HepG2 (cell line): ENCODE results near the gene PARN. TPM values are rescaled to one million over a fixed set of nuclear protein-coding genes. Genes with fewer than 3 reads are reported as not detected.

Source experiments
- ATAC-seq: fragments of 200-7000 bp; cut with Tn5 transposase; 3 replicates; pipeline ENCODE4 v1.9.1; 2020; ENCODE audit warnings: mild to moderate bottlenecking, moderate library complexity
- BruUV-seq: library from RNA; stranded (reverse); fragments of 400-500 nt; replicated peaks from 2 replicates; lab custom pipeline; 2021; lab: Mats Ljungman, UMichigan
- CTCF ChIA-PET: fragments of 300-600 bp; formaldehyde crosslinking; extraction: SDS; loops from one replicate; lab custom pipeline; 2021; ENCODE audit warnings: low total read pairs, inconsistent platforms, low intra/inter-chr PET ratio; lab: Yijun Ruan, JAX
- POLR2A ChIA-PET: fragments of 350-600 bp; sonication (Branson Sonifier 250); formaldehyde crosslinking; loops from one replicate; lab custom pipeline; 2020; ENCODE audit warnings: antibody characterized with exemption, inconsistent platforms; lab: Yijun Ruan, JAX
- DNase-seq: peaks from one replicate; pipeline ENCODE4 v3.0.0-alpha.2; 2015; ENCODE audit warnings: low spot score
- FAIRE-seq: peaks from 3 replicates; lab custom pipeline; 2011; peaks lifted over from hg19 to GRCh38; lab: Jason Lieb, UNC
- H2AFZ ChIP-seq: one replicate; pipeline ENCODE4 v1.6.1; 2011; ENCODE audit warnings: low read length, inconsistent platforms
- H3K27ac ChIP-seq: fragments of 300-600 bp; 3 replicates; pipeline ENCODE4 v1.8.0; 2011; ENCODE audit warnings: mixed run types, mild to moderate bottlenecking, mixed read lengths, low read length, inconsistent platforms; ENCODE audit not compliant: insufficient read depth; ENCODE audit errors: extremely low read length
- H3K27me3 ChIP-seq, 2 experiments: fragments of 200-600 bp in 1 of 2; 2 replicates in 1 of 2; 3 replicates in 1 of 2; pipeline versions ENCODE4 v1.6.0 to v1.8.0; 2011; ENCODE audit warnings: low read length in 2 of 2, mild to moderate bottlenecking in 2 of 2, moderate library complexity in 2 of 2, inconsistent platforms in 1 of 2; ENCODE audit not compliant: insufficient read depth in 2 of 2, control insufficient read depth in 1 of 2
- H3K36me3 ChIP-seq, 2 experiments: fragments of 200-600 bp in 1 of 2; replicated peaks in 1 of 2; 2 replicates in 1 of 2; 3 replicates in 1 of 2; pipeline versions ENCODE4 v1.5.1 to v1.8.0; 2011; ENCODE audit warnings: low read length in 2 of 2, inconsistent platforms in 1 of 2; ENCODE audit not compliant: insufficient read depth in 2 of 2, control insufficient read depth in 1 of 2
- H3K4me1 ChIP-seq: 2 replicates; pipeline ENCODE4 v1.5.1; 2012; ENCODE audit warnings: low read length, inconsistent platforms; ENCODE audit not compliant: insufficient read depth
- H3K4me2 ChIP-seq: 2 replicates; pipeline ENCODE4 v1.6.0; 2011; ENCODE audit warnings: low read depth, low read length, inconsistent platforms
- H3K4me3 ChIP-seq, 3 experiments: fragments of 200-600 bp in 1 of 3; sonication (generic), shearing (Covaris generic) in 1 of 3; replicated peaks in 1 of 3; 2 replicates each; pipeline ENCODE4 v1.5.1; 2011 to 2016; ENCODE audit warnings: low read length in 3 of 3, inconsistent platforms in 2 of 3, low read depth in 2 of 3, mild to moderate bottlenecking in 2 of 3, control low read depth in 1 of 3, mixed read lengths in 1 of 3; ENCODE audit not compliant: insufficient read depth in 1 of 3
- H3K79me2 ChIP-seq: one replicate; pipeline ENCODE4 v1.6.1; 2011; ENCODE audit warnings: low read length, inconsistent platforms; ENCODE audit not compliant: insufficient read depth
- H3K9ac ChIP-seq: 2 replicates; pipeline ENCODE4 v1.6.0; 2011; ENCODE audit warnings: mild to moderate bottlenecking, low read depth, low read length, inconsistent platforms; ENCODE audit not compliant: insufficient read depth
- H3K9me3 ChIP-seq: 2 replicates; pipeline ENCODE4 v1.5.1; 2012; ENCODE audit warnings: mild to moderate bottlenecking, low read length
- H4K20me1 ChIP-seq: 2 replicates; pipeline ENCODE4 v1.6.0; 2011; ENCODE audit warnings: inconsistent platforms, mild to moderate bottlenecking, low read length, moderate library complexity; ENCODE audit not compliant: insufficient read depth
- ATF6 ChIP-seq: sonication (generic); formaldehyde crosslinking; conservative IDR thresholded peaks from 2 replicates; pipeline ENCODE4 v1.4.0; 2020; ENCODE audit warnings: missing genetic modification reagents
- MIER2 ChIP-seq: IDR thresholded peaks from 2 replicates; pipeline ENCODE4 v1.6.1; 2016; ENCODE audit warnings: missing biosample characterization, missing genetic modification reagents
- REL ChIP-seq: sonication (generic); formaldehyde crosslinking; conservative IDR thresholded peaks from 2 replicates; pipeline ENCODE4 v1.8.0; 2022; ENCODE audit warnings: mild to moderate bottlenecking, missing genetic modification reagents, moderate library complexity
- REST ChIP-seq, 2 experiments: IDR thresholded peaks; 2 replicates each; pipeline ENCODE4 v1.6.1; 2011 to 2012; ENCODE audit warnings: low read length in 2 of 2, borderline replicate concordance in 1 of 2, low read depth in 1 of 2, mild to moderate bottlenecking in 1 of 2, moderate library complexity in 1 of 2
- WGBS: methylation state at CpG from one replicate; pipeline ENCODE4 v1.1.6; 2017; ENCODE audit warnings: low lambda C conversion rate; 5-methylcytosine and 5-hydroxymethylcytosine counted together
- in situ Hi-C: cut with HindIII; loops from 2 replicates; pipeline ENCODE4 v1.10.0; 2017; ENCODE audit warnings: low pct_unique_long_range_greater_than_20kb; ENCODE audit not compliant: extremely low pct_ligation_motif_present
- intact Hi-C: fragments of 100-400 bp; cut with micrococcal nuclease; formaldehyde crosslinking; loops from one replicate; pipeline ENCODE4 v1.10.0; 2022; ENCODE audit not compliant: unreplicated experiment
- polyA plus RNA-seq, 8 experiments: library from polyadenylated mRNA; depleted of rRNA in 3 of 8; stranded (reverse) in 7 of 8; unstranded in 1 of 8; fragments of >200 nt; fragmentation: Illumina TruSeq in 4 of 8; extraction: Trizol in 4 of 8; gene quantifications; 2 replicates each; pipeline versions ENCODE4 v1.2.1 to v1.2.3, GENCODE V29; 2011 to 2016; ENCODE audit warnings: low read depth in 4 of 8, missing spikeins in 1 of 8, mixed read lengths in 1 of 8; ENCODE audit not compliant: insufficient read depth in 1 of 8
- total RNA-seq, 5 experiments: library from RNA; depleted of rRNA; stranded (reverse); fragments of >200 nt; fragmentation: Illumina TruSeq; extraction: Trizol; gene quantifications; 2 replicates each; pipeline ENCODE4 v1.2.3, GENCODE V29; 2016; ENCODE audit warnings: low read depth in 1 of 5

Gene PARN
- total and polyA plus RNA-seq, 2 of the 13 experiments (the other 11 are each of a cell fraction or from before 2014, with no cell fraction given), result 13.3 to 47.6 TPM

DNA sequence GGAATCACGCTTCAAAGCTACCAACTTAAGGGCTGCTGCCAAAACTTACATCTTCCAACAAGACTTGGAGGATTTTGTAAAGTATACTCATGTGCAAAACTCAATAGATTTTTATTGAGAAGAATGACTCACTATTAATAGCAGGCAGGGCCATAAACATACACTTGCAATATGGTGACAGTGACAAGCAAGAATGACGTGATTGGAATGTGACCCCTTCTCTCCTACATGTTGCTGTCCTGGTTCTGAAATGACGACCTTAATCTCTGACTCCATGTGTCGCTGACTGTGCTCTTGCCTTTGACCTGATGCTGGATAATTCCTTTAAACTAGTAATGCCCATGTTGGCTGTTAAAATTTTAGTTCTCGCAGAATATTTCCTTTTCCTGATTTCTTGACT lies 174.5 kb downstream of the PARN start:
- WGBS, result 91% methylated on average over 5 of the region's 5 CpGs
- H3K79me2 ChIP-seq, result no peaks in the 10 kb centered on the region
- TF ChIP-seq REL, result no peak
- TF ChIP-seq MIER2, result 0 out of 2 replicates have a peak, but pooled peaks have one; percentile 42
- TF ChIP-seq ATF6 (CRISPR knock-in tag), result no peak
- peak in 1 of 2 experiments; percentile 74; a peak in 3 of 4 replicates for TF ChIP-seq REST (IDR thresholded peaks at IDR 0.05; ENCODE audit: borderline replicate concordance in 1 of 2, low read depth in 1 of 2, low read length in 2 of 2)
- no TSS peak for BruUV-seq
- no peaks in the 10 kb centered on the region for H3K9me3 ChIP-seq
- POLR2A ChIA-PET, result no interaction called here
- no peak overlapping the region for H3K27ac ChIP-seq
- no peak overlapping the region for H3K4me2 ChIP-seq
- H3K27me3 ChIP-seq, result no peaks in the 10 kb centered on the region
- intact Hi-C loops, result no loop called here
- CTCF ChIA-PET, result no interaction called here
- no peaks in the 10 kb centered on the region for H4K20me1 ChIP-seq
- H3K36me3 ChIP-seq, result peaks cover 0 to 6% of the 10 kb centered on the region in 2 experiments; a peak in 1 of 5 replicates
- no peak overlapping the region for H3K9ac ChIP-seq
- in situ Hi-C loops, result no loop called here
- FAIRE-seq, result no peak
- no peak overlapping the region for H3K4me3 ChIP-seq
- H2AFZ ChIP-seq, result no peak overlapping the region
- DNase-seq, result peak; percentile 18
- no peak for ATAC-seq
- no peaks in the 10 kb centered on the region for H3K4me1 ChIP-seq
